Vagina (tissue), 2 donors: Measurements from ENCODE around the gene VWA3B.

Experiments used
- POLR2A ChIP-seq, 2 donors: fragments of 450-650 bp; IDR thresholded peaks; one replicate each; pipeline ENCODE4 v1.6.1; 2017; ENCODE audit warnings: antibody characterized with exemption in 2 of 2, mild to moderate bottlenecking in 2 of 2, moderate library complexity in 2 of 2
- POLR2AphosphoS5 ChIP-seq, 2 donors: sonication (generic); formaldehyde crosslinking; IDR thresholded peaks; one replicate each; pipeline ENCODE4 v1.9.0; 2017; ENCODE audit warnings: antibody characterized with exemption in 2 of 2, mild to moderate bottlenecking in 2 of 2, low read depth in 1 of 2; ENCODE audit not compliant: insufficient read depth in 1 of 2

DNA sequence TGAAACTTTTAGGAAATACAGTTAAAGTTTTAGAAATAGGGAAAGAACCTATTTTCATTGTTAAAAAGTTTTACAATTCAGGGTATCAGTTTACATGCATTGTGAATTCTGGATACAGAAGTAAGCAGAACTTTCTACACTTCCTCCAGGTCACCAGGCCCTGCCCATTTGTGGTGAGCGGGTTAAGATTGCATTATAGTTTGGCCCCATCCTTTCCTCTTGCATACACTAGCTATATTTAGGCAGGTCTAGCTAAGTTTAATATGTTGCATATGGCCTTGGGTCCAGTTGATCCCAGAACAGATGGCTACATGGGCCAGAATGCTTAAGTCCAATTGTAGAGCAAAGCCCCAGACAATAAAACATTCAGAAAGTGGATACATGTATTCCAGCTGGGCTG lies 4.8 kb downstream of the VWA3B start:
- TF ChIP-seq POLR2AphosphoS5 (IDR thresholded peaks at IDR 0.05; ENCODE audit: insufficient read depth in 1 of 2, low read depth in 1 of 2) (no peak), POLR2A (IDR thresholded peaks at IDR 0.05) (no peak)
